GM19395 (cell line): ENCODE data around the gene TH.
"Not testable (repeated sequence)": the region's sequence is repeated elsewhere in the genome, so short reads cannot be mapped to it uniquely, and the experiment has no call there.

Experiments
- ATAC-seq: cut with Tn5 transposase; IDR thresholded peaks from one replicate; pipeline ENCODE4 v1.9.1; 2021; ENCODE audit warnings: mild to moderate bottlenecking, moderate library complexity; ENCODE audit not compliant: unreplicated experiment

TH gene

GRCh38 chr11:2179516-2179915 is 7.9 kb upstream of the TH start:
- no peak for ATAC-seq

GRCh38 chr11:2178906-2179494 is 7.4 kb upstream of the TH start:
- no peak for ATAC-seq

DNA sequence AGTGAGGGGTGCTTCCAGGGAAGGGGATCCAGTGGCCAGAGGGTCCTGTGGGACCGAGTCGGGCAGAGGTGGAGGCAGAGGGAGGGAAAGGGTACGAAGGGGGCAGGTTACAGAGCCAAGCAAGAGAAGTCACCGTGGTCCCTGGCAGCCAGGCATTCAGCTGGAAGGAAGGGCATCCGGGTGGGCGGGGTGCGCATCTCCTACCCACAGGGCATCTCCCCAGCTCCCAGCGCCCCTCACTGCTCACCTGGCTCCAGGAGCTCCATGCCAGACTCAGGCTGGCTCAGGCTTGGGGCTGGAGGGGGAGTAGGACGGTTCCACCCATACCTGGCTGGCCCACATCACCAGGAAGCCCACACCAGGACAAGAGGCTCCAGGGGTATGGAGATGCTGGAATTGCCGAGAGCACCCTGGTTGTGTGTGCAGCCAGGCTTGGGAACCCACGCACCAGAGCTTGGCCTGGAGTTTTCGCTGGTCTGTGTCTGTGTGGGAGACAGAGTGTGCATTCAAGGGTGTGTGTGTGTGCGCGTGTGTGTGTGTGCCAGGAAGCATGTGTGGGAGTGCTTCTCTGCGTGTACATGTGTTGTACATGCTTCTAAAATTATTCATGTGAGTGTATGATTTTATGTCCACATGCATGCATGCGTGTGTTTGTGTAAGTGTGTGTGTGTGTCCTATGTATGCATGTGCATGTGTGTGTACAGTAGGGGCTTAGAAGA is 6.6 kb upstream of the TH start:
- not testable (repeated sequence) for ATAC-seq

- ATAC-seq = no peak
Measured at GRCh38 chr11:2177076-2177475, 5.5 kb upstream of the TH start.

DNA sequence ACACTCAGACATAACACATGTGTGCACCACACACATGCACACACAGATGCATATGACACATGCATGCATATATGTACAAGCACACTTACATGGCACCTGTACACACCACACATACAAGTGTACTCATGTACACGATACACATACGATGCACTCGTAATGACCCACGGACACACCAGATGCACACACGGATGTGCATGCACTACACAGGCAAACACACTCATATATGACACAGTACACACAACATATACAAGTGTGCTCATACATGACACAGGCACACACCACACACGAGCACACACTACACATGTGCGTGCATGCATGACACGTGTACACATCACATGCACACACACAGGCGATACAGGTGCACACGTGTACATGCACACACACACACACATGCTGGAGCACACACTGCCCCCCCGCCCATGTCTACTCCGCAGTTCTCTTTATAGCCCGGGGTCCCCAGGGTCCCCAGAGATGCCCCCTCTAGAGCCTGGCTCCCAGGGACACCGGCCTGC is 4.8 kb upstream of the TH start:
- no peak for ATAC-seq

DNA sequence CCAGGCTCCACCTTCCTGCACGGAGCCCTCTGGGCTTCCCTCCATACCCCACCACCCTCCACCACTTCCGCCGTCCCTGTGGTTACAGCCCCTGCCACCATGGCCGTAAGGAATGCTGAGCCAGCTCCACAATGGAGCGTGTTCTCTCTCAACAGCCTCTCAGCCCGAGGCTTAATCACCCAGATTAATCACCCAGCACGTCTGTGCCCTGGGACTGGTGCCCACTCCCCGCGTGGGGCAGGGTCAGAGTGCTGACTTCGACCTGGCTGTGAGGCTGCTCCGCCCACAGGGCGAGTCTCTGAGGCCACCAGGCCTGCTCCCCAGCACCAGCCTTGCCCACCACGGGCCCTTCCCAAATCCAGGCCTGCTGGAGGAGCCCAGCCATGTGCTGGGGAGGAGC is 4.0 kb upstream of the TH start:
- ATAC-seq = no peak

DNA sequence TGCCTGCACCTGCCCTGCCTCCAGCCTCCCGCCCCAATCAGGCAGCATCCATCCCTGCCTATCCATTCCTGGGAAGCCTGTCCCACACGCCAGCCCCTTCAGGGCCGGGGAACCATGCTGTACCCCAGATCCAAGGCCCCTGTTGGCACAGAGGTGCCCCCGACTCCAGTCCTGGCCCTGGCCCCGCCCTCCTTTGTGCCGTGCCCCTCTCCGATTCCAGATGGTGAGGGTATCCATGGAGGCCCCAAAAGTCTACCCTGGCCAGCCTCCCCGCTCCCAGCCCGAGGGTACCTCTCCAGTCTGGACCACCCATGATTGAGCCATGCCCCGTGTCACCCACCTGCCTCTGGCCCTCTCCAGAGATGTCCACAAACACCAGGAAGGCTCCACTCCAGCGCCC is 2.7 kb upstream of the TH start:
- ATAC-seq = no peak

GRCh38 chr11:2173761-2174160 is 2.1 kb upstream of the TH start:
- ATAC-seq = no peak

DNA sequence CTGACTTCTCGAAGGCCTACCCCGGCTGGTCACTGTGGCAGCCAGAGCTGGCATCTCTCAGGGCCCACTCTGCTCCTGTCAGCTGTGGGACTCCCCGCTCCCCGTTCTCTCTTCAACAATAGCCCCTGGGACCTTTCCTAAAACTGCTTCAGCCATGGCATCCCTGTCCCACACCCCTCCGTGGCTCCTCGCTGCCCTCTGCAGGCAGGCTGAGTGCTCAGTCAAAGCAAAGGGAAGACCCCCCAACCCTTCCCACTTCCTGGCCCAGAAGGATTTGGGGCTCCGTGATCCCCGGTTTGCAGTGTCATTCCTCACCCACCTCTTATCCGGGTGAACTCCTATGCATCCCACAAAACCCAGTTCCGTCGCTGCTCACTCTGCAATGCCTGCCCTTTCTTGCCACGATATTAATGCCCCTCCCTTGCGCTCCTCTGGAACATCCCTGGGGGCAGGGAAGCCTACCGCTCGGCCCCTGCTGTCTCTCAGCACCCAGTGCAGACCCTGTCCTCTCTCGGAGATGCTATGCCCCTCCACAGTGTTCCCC is 1.6 kb upstream of the TH start:
- no peak for ATAC-seq

DNA sequence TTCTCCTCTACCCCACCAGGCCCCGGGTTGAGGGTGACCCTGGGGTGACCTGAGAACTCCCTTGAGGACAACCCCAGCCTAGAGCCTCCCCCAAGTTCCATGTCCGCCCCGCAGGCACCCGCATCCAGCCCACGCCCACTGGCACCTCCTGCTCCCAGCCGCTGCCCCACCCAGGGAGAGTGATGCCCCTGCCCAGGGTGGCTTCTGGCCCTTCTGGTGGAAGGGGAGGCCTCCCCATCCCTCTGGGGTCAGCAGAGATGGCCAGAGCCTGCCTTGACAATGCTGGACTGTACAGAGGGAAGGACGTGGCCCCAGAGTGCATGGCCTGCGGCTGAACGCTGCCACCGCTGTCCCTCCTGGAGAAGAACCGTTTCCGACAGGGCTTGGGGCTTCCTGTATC is 1.1 kb upstream of the TH start:
- ATAC-seq = no peak

- no peak for ATAC-seq
Measured at GRCh38 chr11:2169626-2170570, 1.7 kb downstream of the TH start.

DNA sequence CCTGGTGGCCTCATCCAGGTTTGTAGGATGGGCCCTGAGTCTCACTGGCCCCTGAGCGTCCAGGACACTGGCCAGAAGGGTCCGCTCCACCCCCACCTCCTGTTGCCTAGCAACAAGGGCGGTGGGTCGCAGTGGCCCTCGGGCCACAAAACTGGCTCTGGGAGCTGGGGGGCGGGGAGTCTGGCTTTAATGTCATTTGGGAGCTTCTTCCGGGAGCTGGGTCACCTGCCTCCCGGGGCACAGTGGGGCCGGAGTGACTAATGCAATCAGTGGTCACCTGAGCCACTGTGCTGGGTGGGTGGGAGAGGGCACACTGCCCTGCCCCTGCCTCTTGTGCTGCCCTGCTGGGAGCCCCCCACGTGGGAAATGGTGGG is 2.6 kb downstream of the TH start:
- no peak for ATAC-seq

DNA sequence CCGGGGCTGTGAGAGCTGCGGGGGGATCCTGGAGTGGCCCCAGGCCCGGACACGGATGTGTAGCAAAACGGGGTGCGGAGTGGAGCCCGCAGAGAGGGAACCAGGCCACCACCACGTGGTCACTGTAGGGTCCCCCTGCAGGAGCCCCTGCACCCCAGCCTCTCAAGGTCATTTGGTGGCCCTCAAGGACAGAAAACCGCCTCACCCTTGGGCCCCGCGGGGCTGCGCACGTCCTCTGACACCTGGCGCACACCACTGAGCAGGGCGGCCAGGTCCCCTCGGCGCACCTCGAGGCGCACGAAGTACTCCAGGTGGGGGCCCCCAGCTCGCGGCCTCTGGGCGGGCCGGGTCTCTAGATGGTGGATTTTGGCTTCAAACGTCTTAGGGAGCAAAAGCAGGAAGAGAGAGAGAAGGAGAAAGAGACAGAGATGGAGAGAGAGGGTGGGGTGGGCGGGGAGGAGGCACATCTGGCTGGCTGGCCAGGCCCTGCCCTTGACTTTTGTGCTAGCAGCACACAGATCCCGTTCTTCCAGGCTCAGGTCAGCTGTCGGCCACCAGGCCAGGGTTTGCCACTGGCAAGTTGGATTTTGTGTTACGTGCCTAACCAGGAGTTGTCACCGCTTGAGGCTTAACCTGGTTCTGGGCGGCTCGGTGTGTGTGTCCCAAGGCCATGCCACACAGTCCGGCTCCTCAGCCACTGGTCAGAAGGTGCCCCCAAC is 3.2 kb downstream of the TH start:
- ATAC-seq = no peak

- no peak for ATAC-seq
Measured at GRCh38 chr11:2167141-2168045, 4.2 kb downstream of the TH start.

DNA sequence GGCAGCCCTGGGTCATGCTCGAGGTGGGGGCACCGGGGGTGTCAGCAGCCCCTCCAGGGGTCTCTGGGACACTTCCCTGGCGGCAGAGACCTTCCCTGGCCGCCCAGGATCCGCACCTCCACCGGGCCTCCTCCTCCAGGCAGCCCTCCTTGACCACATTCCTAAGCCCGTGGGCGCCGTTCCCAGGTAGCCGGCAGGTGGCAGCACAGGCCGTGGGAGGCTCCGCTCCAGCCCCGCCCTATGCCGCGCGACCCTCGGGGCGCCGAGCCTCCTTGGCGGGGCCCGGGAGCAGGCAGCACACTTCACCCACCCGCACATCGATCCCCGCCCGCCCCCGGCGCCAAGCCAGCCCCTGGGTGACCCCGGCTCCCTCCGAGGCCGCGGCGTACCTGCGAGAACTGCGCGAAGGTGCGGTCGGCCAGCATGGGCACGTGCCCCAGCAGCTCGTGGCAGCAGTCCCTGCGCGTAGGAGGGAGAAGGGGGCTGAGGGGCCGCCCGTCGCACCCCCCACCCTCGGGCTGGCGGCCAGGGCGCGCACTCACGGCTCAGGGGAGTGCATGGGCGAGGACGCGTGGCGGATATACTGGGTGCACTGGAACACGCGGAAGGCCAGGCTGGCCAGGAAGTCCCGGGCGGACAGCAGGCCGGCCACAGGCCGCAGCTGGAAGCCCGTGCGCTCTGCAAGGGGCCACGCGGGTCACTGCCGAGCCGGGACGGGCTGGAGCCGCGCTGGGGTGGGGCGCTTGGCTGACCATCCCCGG is 5.3 kb downstream of the TH start:
- ATAC-seq = no peak

- no peak for ATAC-seq
Measured at GRCh38 chr11:2165571-2165970, 6.0 kb downstream of the TH start.

DNA sequence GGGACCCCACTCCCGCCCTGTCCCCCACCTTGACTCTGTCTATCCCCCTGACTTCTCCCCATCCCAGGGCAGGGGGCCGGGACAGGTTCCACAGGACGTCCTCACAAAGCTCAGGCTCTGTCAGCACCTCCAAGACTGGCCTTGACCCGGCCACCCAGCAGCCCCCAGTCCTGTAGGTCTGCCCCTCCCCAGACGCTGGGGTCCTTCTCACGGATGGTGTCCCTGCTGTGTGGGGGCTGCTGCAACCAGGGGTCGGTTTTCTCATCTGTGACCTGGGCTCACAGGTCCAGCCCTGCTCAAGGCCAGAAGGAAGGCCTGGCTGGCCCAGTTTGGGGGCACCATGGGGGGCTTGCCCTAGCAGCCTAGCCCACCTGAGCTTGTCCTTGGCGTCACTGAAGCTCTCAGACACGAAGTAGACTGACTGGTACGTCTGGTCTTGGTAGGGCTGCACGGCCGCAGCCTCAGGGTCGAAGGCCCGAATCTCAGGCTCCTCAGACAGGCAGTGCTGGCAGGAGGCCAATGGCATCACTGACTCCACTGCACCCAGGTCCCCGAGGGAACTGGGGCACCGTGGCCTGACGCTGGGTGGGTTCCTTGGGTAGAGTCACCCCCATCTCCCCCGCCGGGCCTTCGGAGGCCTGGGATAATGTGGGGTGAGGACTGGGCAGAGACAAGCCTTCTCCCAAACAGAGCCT is 6.6 kb downstream of the TH start:
- no peak for ATAC-seq

- no peak for ATAC-seq
Measured at GRCh38 chr11:2164081-2164480, 7.5 kb downstream of the TH start.
